ENCODE results near the gene THAP2. TPM values are rescaled to one million over a fixed set of nuclear protein-coding genes. Genes with fewer than 3 reads are reported as not detected.

Gene THAP2
- total and polyA plus RNA-seq, 4 donors: 1.00 to 6.0 (median 2.9) TPM

- intact Hi-C loops (cut with DNase I): no loop called here
- WGBS, 2 donors: 91 to 94% methylated on average over 4 of the region's 4 CpGs
- Histone ChIP-seq H3K27ac (ENCODE audit: low read depth in 1 of 2, low read length in 2 of 2) (no peak overlapping the region), H3K4me3 (ENCODE audit: low read length in 2 of 2) (no peak overlapping the region), H3K27me3 (ENCODE audit: control insufficient read depth in 1 of 2, insufficient read depth in 2 of 2, low read length in 1 of 2) (no peaks in the 10 kb centered on the region), H3K36me3 (ENCODE audit: control insufficient read depth in 1 of 2, insufficient read depth in 2 of 2, low read length in 1 of 2) (no peaks in the 10 kb centered on the region), H3K4me1 (ENCODE audit: control insufficient read depth in 1 of 2, insufficient read depth in 2 of 2, low read length in 2 of 2) (no peaks in the 10 kb centered on the region), H3K9me3 (ENCODE audit: control insufficient read depth, low read length) (no peaks in the 10 kb centered on the region)
- ATAC-seq (ENCODE audit: low FRiP score) (no peak), DNase-seq (no peak)
Observed at GRCh38 chr12:71721783-71722505, 57.8 kb downstream of the THAP2 start.

- 73 to 80% methylated on average over 3 of the region's 3 CpGs for WGBS, 2 donors
- intact Hi-C loops (cut with DNase I): no loop called here
- Histone ChIP-seq H3K36me3 (ENCODE audit: control insufficient read depth in 1 of 2, insufficient read depth in 2 of 2, low read length in 1 of 2) (no peaks in the 10 kb centered on the region), H3K4me3 (ENCODE audit: low read length in 2 of 2) (no peak overlapping the region), H3K27me3 (ENCODE audit: control insufficient read depth in 1 of 2, insufficient read depth in 2 of 2, low read length in 1 of 2) (no peaks in the 10 kb centered on the region), H3K27ac (ENCODE audit: low read depth in 1 of 2, low read length in 2 of 2) (no peak overlapping the region), H3K9me3 (ENCODE audit: control insufficient read depth, low read length) (no peaks in the 10 kb centered on the region), H3K4me1 (ENCODE audit: control insufficient read depth in 1 of 2, insufficient read depth in 2 of 2, low read length in 2 of 2) (no peaks in the 10 kb centered on the region)
- DNase-seq: no peak
- no peak for ATAC-seq (ENCODE audit: low FRiP score)
Observed at GRCh38 chr12:71725011-71725410, 60.9 kb downstream of the THAP2 start.

DNA sequence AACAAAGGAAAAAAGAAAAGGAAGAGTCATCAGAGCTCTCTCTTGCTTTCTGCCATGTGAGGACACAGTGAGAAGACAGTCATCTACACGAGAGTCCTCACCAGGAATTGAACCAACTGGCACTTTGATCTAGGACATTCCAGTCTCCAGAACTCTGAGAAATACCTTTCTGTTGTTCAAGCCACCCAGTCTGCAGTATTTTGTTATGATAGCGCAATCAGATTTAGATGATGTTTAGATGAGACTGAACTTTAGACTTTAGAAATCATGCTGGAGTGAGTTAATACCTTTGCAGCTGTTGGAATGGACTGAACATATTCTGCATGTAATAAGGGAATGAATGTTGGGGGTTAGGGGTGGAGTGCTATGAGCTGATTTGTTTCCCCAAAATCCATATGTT lies 62.4 kb downstream of the THAP2 start:
- 81 to 86% methylated on average over 2 of the region's 2 CpGs for WGBS, 2 donors
- H3K4me1 ChIP-seq (ENCODE audit: control insufficient read depth in 1 of 2, insufficient read depth in 2 of 2, low read length in 2 of 2): no peaks in the 10 kb centered on the region
- H3K36me3 ChIP-seq (ENCODE audit: control insufficient read depth in 1 of 2, insufficient read depth in 2 of 2, low read length in 1 of 2): no peaks in the 10 kb centered on the region
- H3K27me3 ChIP-seq (ENCODE audit: control insufficient read depth in 1 of 2, insufficient read depth in 2 of 2, low read length in 1 of 2): no peaks in the 10 kb centered on the region
- DNase-seq (no peak), ATAC-seq (ENCODE audit: low FRiP score) (no peak)
- no peak overlapping the region for H3K4me3 ChIP-seq (ENCODE audit: low read length in 2 of 2)
- intact Hi-C loops (cut with DNase I): no loop called here
- H3K9me3 ChIP-seq (ENCODE audit: control insufficient read depth, low read length): no peaks in the 10 kb centered on the region
- no peak overlapping the region for H3K27ac ChIP-seq (ENCODE audit: low read depth in 1 of 2, low read length in 2 of 2)

GRCh38 chr12:71727958-71728357 lies 63.9 kb downstream of the THAP2 start:
- intact Hi-C loops (cut with DNase I): no loop called here

More at GRCh38 chr12:71727958-71728357, 63.9 kb downstream of the THAP2 start:
- H3K36me3 ChIP-seq (ENCODE audit: control insufficient read depth in 1 of 2, insufficient read depth in 2 of 2, low read length in 1 of 2): no peaks in the 10 kb centered on the region
- no peaks in the 10 kb centered on the region for H3K27me3 ChIP-seq (ENCODE audit: control insufficient read depth in 1 of 2, insufficient read depth in 2 of 2, low read length in 1 of 2)
- ATAC-seq (ENCODE audit: low FRiP score): no peak
- H3K9me3 ChIP-seq (ENCODE audit: control insufficient read depth, low read length): no peaks in the 10 kb centered on the region
- no peak overlapping the region for H3K4me3 ChIP-seq (ENCODE audit: low read length in 2 of 2)
- H3K4me1 ChIP-seq (ENCODE audit: control insufficient read depth in 1 of 2, insufficient read depth in 2 of 2, low read length in 2 of 2): no peaks in the 10 kb centered on the region
- no peak overlapping the region for H3K27ac ChIP-seq (ENCODE audit: low read depth in 1 of 2, low read length in 2 of 2)
- DNase-seq: no peak
- 70 to 83% methylated on average over 5 of the region's 5 CpGs for WGBS, 2 donors

Other genes with a start within 250 kb of the THAP2 start
- gene LGR5, start 224.5 kb upstream of the THAP2 start, total RNA-seq: 1 to 10 TPM in 1 of 2 donors, under 1 TPM in 1; 0.65 to 1.6 TPM
- gene LGR5, start 224.5 kb upstream of the THAP2 start, polyA plus RNA-seq: under 1 TPM; 0.10 to 0.50 TPM
- 10 to 100 TPM; 71.7 to 95.3 TPM for gene ZFC3H1, start 453 bp upstream of the THAP2 start, total RNA-seq
- gene ZFC3H1, start 453 bp upstream of the THAP2 start, polyA plus RNA-seq: 10 to 100 TPM in 1 of 2 donors, 1 to 10 TPM in 1; 8.0 to 27.0 TPM
- 10 to 100 TPM; 17.6 to 22.8 TPM for gene TMEM19, start 21.8 kb downstream of the THAP2 start, total RNA-seq
- 10 to 100 TPM; 13.6 to 13.9 TPM for gene TMEM19, start 21.8 kb downstream of the THAP2 start, polyA plus RNA-seq
- 100 to 1,000 TPM in 1 of 2 donors, 10 to 100 TPM in 1; 97.2 to 113 TPM for gene RAB21, start 90.6 kb downstream of the THAP2 start, total RNA-seq
- 10 to 100 TPM; 28.0 to 31.6 TPM for gene RAB21, start 90.6 kb downstream of the THAP2 start, polyA plus RNA-seq
- gene TBC1D15, start 175.5 kb downstream of the THAP2 start, total RNA-seq: 10 to 100 TPM; 47.7 to 76.9 TPM
- gene TBC1D15, start 175.5 kb downstream of the THAP2 start, polyA plus RNA-seq: 10 to 100 TPM; 26.0 to 31.2 TPM